Neural crest cell (in vitro differentiated cells): Measurements from ENCODE around the gene GPR153. TPM values are rescaled to one million over a fixed set of nuclear protein-coding genes. Genes with fewer than 3 reads are reported as not detected.

Experiments
- DNase-seq: peaks from one replicate; pipeline ENCODE4 v3.0.0; 2021; ENCODE audit warnings: low read depth, mixed read lengths, low spot score
- H3K27ac Mint-ChIP-seq: one replicate; pipeline ENCODE4 v1.8.0; 2021; ENCODE audit warnings: mild to moderate bottlenecking, mixed read lengths; ENCODE audit not compliant: unreplicated experiment
- H3K27me3 Mint-ChIP-seq: 2 replicates; pipeline ENCODE4 v1.8.0; 2021; ENCODE audit warnings: low read depth, mild to moderate bottlenecking, mixed read lengths
- H3K36me3 Mint-ChIP-seq: 2 replicates; pipeline ENCODE4 v1.8.0; 2021; ENCODE audit warnings: low read depth, mild to moderate bottlenecking, mixed read lengths
- H3K4me1 Mint-ChIP-seq: 2 replicates; pipeline ENCODE4 v1.8.0; 2021; ENCODE audit warnings: mixed read lengths
- H3K4me3 Mint-ChIP-seq: one replicate; pipeline ENCODE4 v1.8.0; 2021; ENCODE audit warnings: mild to moderate bottlenecking, mixed read lengths
- H3K9me3 Mint-ChIP-seq: 2 replicates; pipeline ENCODE4 v1.8.0; 2021; ENCODE audit warnings: mixed read lengths
- CTCF ChIP-seq: fragments of 200-600 bp; sonication (generic); conservative IDR thresholded peaks from 2 replicates; pipeline ENCODE4 v1.5.0; 2021; ENCODE audit warnings: antibody characterized with exemption, mild to moderate bottlenecking
- total RNA-seq: library from RNA; stranded (reverse); gene quantifications from 2 replicates; pipeline ENCODE4 v1.2.1, GENCODE V29; 2021

The GPR153 gene
- total RNA-seq, 1 donor from 2014 or later, result 28.1 TPM

GRCh38 chr1:6210591-6211355 is 50.1 kb downstream of the GPR153 start:
- H3K9me3 Mint-ChIP-seq, result peaks cover 3% of the 10 kb centered on the region
- H3K4me1 Mint-ChIP-seq, result peaks cover 4% of the 10 kb centered on the region
- no peak overlapping the region for H3K4me3 Mint-ChIP-seq
- TF ChIP-seq CTCF, result no peak
- H3K27ac Mint-ChIP-seq, result no peak overlapping the region
- DNase-seq, result no peak
- peaks cover 31% of the 10 kb centered on the region for H3K27me3 Mint-ChIP-seq
- H3K36me3 Mint-ChIP-seq, result no peaks in the 10 kb centered on the region

DNA sequence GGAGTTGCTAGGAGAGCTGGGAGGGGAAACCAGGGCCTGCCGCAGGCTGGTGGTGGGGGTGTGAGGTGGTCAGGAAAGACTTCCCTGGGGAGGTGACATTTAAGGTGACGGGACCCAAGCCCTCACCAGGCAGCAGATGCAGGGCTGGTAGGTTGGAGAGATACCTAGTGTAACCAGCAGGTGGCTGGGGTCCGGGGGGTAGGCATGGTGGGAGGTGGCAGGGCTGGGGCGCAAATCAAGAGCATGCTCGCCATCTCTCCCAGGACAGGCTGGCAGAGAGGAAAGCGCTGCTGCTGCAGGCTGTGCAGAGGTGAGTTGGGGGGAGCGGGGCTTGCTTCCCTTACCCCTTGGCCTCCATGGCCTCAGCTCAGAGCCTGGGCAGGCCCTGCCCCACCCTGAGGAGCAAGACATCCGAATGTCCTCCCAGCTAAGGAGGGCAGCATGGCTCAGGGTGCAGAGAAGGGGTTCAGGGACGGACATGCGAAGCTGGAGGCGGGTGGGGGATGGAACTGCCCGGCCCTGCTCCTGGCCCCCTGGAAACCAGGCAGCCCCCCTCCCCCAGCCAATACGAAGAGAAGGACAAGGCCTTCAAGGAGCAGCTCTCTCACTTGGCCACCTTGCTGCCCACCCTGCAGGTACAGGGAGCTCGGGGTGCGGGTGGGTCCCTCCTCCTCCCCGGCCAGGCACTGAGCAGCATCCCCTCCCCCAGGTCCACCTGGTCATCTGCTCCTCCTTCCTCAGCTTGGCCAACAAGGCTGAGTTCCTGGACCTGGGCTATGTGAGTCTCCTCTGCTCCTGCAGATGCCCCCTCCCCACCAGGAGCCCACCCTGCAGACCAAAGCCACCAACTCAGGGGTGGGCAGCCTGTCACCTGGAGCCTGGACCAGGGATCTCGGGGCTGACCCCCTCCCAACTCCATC is 51.0 kb downstream of the GPR153 start:
- H3K36me3 Mint-ChIP-seq, result no peaks in the 10 kb centered on the region
- TF ChIP-seq CTCF, result no peak
- no peak overlapping the region for H3K27ac Mint-ChIP-seq
- peak; percentile 30 for DNase-seq
- peaks cover 38% of the 10 kb centered on the region for H3K27me3 Mint-ChIP-seq
- peak overlapping the region; percentile 66 for H3K4me3 Mint-ChIP-seq
- no peaks in the 10 kb centered on the region for H3K9me3 Mint-ChIP-seq
- peaks cover 7% of the 10 kb centered on the region for H3K4me1 Mint-ChIP-seq

GRCh38 chr1:6208723-6209660 is 51.9 kb downstream of the GPR153 start:
- DNase-seq, result peak; percentile 53
- TF ChIP-seq CTCF, result peak; percentile 62
- no peak overlapping the region for H3K27ac Mint-ChIP-seq
- no peaks in the 10 kb centered on the region for H3K9me3 Mint-ChIP-seq
- peaks cover 44% of the 10 kb centered on the region for H3K27me3 Mint-ChIP-seq
- H3K36me3 Mint-ChIP-seq, result no peaks in the 10 kb centered on the region
- H3K4me1 Mint-ChIP-seq, result peaks cover 10% of the 10 kb centered on the region
- peak overlapping the region; percentile 66 for H3K4me3 Mint-ChIP-seq

DNA sequence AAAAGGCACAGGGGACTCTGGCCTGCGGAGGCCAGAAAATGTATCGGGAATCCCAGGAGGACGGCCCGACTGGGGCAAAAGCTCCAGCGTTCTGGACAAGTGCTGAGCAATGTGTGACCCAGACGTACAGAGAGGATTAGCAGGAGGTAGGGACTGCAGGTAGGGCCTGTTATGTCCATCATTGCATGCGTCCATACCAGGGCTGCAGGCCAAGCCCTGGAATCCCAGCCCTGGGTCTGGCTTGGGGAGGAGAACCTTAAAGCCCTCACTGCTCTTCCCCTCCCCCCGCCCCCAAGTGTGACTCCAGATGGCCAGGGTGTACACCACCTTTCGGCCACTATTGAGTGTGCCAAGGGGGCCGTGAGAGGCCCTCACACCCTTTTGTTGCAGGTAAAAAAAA is 53.0 kb downstream of the GPR153 start:
- no peak for TF ChIP-seq CTCF

More for the DNA sequence above, 53.0 kb downstream of the GPR153 start:
- Mint-ChIP-seq H3K36me3 (no peaks in the 10 kb centered on the region), H3K9me3 (no peaks in the 10 kb centered on the region), H3K27me3 (peaks cover 47% of the 10 kb centered on the region), H3K4me3 (peak overlapping the region; percentile 65), H3K27ac (no peak overlapping the region), H3K4me1 (peaks cover 10% of the 10 kb centered on the region)
- DNase-seq, result no peak
